Astrocyte of the hippocampus (primary cell): ENCODE results near the gene ALX3.
"Not testable (repeated sequence)": the region's sequence is repeated elsewhere in the genome, so short reads cannot be mapped to it uniquely, and the experiment has no call there.

Experiments used
- DNase-seq: peaks from one replicate; pipeline ENCODE4 v3.0.0; 2011; ENCODE audit warnings: low read depth, low spot score

ALX3 gene

GRCh38 chr1:110047463-110047862, 23.0 kb downstream of the ALX3 start:
- no peak for DNase-seq

- no peak for DNase-seq
These were observed 27.5 kb downstream of the ALX3 start for GRCh38 chr1:110043016-110043415.

- DNase-seq, result no peak
These were observed 29.9 kb downstream of the ALX3 start for GRCh38 chr1:110040548-110040947.

- DNase-seq, result no peak
These were observed 30.8 kb downstream of the ALX3 start for GRCh38 chr1:110039641-110040040.

- no peak for DNase-seq
These were observed 32.2 kb downstream of the ALX3 start for GRCh38 chr1:110038271-110038670.

GRCh38 chr1:110035236-110035752, 35.2 kb downstream of the ALX3 start:
- no peak for DNase-seq

- DNase-seq, result peak; percentile 98
These were observed 35.8 kb downstream of the ALX3 start, which contains the start of gene STRIP1 for GRCh38 chr1:110034451-110035235. STRIP1 (plus strand) TSS chr1:110034624; CDS start chr1:110034638, 14 bp downstream.

GRCh38 chr1:110034040-110034450, 36.4 kb downstream of the ALX3 start:
- no peak for DNase-seq

- no peak for DNase-seq
These were observed 37.1 kb downstream of the ALX3 start for GRCh38 chr1:110033421-110033820.

GRCh38 chr1:110032327-110032726, 38.1 kb downstream of the ALX3 start:
- DNase-seq, result no peak

GRCh38 chr1:110030687-110031086, 39.8 kb downstream of the ALX3 start:
- not testable (repeated sequence) for DNase-seq

- DNase-seq, result no peak
These were observed 45.9 kb downstream of the ALX3 start for GRCh38 chr1:110024613-110025012.

GRCh38 chr1:110021285-110021684, 49.2 kb downstream of the ALX3 start:
- peak; percentile 44 for DNase-seq

GRCh38 chr1:110019770-110020169, 50.7 kb downstream of the ALX3 start:
- no peak for DNase-seq

- DNase-seq, result no peak
These were observed 52.1 kb downstream of the ALX3 start for GRCh38 chr1:110018396-110018795.

GRCh38 chr1:110017792-110018191, 52.7 kb downstream of the ALX3 start:
- no peak for DNase-seq

GRCh38 chr1:110012100-110012780, 58.2 kb downstream of the ALX3 start:
- no peak for DNase-seq

- peak; percentile 65 for DNase-seq
These were observed 58.9 kb downstream of the ALX3 start for GRCh38 chr1:110011527-110012041.
